LoVo (cell line): ENCODE measurements around the gene ANKRD30B.
"Not testable (repeated sequence)": the region's sequence is repeated elsewhere in the genome, so short reads cannot be mapped to it uniquely, and the experiment has no call there.

Experiments
- DNase-seq: peaks from one replicate; pipeline ENCODE4 v3.0.0-alpha.2; 2016; ENCODE audit warnings: low spot score

Gene ANKRD30B

GRCh38 chr18:14747513-14748474 lies at the start of gene ANKRD30B:
TSS of gene ANKRD30B (plus strand) at chr18:14748172. CDS start at chr18:14748420, 248 bp downstream.
- no peak for DNase-seq

GRCh38 chr18:14701286-14702040 lies 46.5 kb upstream of the ANKRD30B start:
- not testable (repeated sequence) for DNase-seq

GRCh38 chr18:14709761-14710160 lies 38.2 kb upstream of the ANKRD30B start:
- DNase-seq = not testable (repeated sequence)

GRCh38 chr18:14721569-14721968 lies 26.4 kb upstream of the ANKRD30B start:
- DNase-seq = not testable (repeated sequence)

GRCh38 chr18:14739056-14739455 lies 8.9 kb upstream of the ANKRD30B start:
- DNase-seq = not testable (repeated sequence)

- DNase-seq = no peak
Observed at GRCh38 chr18:14746897-14747296, 1.1 kb upstream of the ANKRD30B start.

GRCh38 chr18:14748496-14748895 lies 524 bp downstream of the ANKRD30B start:
- no peak for DNase-seq

- DNase-seq = not testable (repeated sequence)
Observed at GRCh38 chr18:14763566-14763965, 15.6 kb downstream of the ANKRD30B start.

GRCh38 chr18:14767474-14767873 lies 19.5 kb downstream of the ANKRD30B start:
- no peak for DNase-seq

GRCh38 chr18:14768241-14768640 lies 20.3 kb downstream of the ANKRD30B start:
- DNase-seq = no peak

GRCh38 chr18:14769381-14769780 lies 21.4 kb downstream of the ANKRD30B start:
- DNase-seq = no peak

- no peak for DNase-seq
Observed at GRCh38 chr18:14776801-14777200, 28.8 kb downstream of the ANKRD30B start.

- peak; percentile 1 for DNase-seq
Observed at GRCh38 chr18:14781671-14782070, 33.7 kb downstream of the ANKRD30B start.

- DNase-seq = no peak
Observed at GRCh38 chr18:14784133-14784532, 36.2 kb downstream of the ANKRD30B start.

GRCh38 chr18:14796876-14797275 lies 48.9 kb downstream of the ANKRD30B start:
- not testable (repeated sequence) for DNase-seq

GRCh38 chr18:14797969-14798764 lies 50.2 kb downstream of the ANKRD30B start:
- not testable (repeated sequence) for DNase-seq

- not testable (repeated sequence) for DNase-seq
Observed at GRCh38 chr18:14811081-14811480, 63.1 kb downstream of the ANKRD30B start.

- not testable (repeated sequence) for DNase-seq
Observed at GRCh38 chr18:14826972-14827632, 79.1 kb downstream of the ANKRD30B start.

- not testable (repeated sequence) for DNase-seq
Observed at GRCh38 chr18:14841607-14842006, 93.6 kb downstream of the ANKRD30B start.

GRCh38 chr18:14851533-14851932 lies 103.6 kb downstream of the ANKRD30B start:
- not testable (repeated sequence) for DNase-seq

GRCh38 chr18:14855634-14856033 lies 107.7 kb downstream of the ANKRD30B start:
- DNase-seq = not testable (repeated sequence)
